ENCODE measurements around the gene TSEN2. TPM values are rescaled to one million over a fixed set of nuclear protein-coding genes. Genes with fewer than 3 reads are reported as not detected.
"Not testable (repeated sequence)": the region's sequence is repeated elsewhere in the genome, so short reads cannot be mapped to it uniquely, and the experiment has no call there.

TSEN2 gene
- total RNA-seq, 1 donor from 2014 or later, result 16.0 TPM

DNA sequence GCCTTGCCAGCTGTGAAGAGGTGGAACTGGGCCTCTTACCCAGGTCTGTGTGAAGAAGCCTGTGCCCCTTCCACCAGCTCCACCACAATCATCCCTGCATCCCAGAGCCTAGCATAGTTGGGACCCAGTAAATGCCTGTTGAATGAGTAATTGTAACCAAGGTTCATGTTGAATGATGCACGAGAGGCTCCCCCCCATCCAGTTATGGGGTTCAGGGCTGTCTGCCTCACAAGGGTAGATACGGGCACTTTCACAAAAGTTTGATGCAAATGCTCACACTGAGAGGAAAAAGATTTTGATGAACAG, 29.5 kb upstream of the TSEN2 start:
- no peak overlapping the region for H3K27ac ChIP-seq
- no peak overlapping the region for H3K4me3 ChIP-seq
- H3K9me3 ChIP-seq, result no peaks in the 10 kb centered on the region
- no peaks in the 10 kb centered on the region for H3K27me3 ChIP-seq
- no peaks in the 10 kb centered on the region for H3K4me1 ChIP-seq
- no peaks in the 10 kb centered on the region for H3K36me3 ChIP-seq
- ATAC-seq (no peak), DNase-seq (no peak)
- TF ChIP-seq, protein P1, sequence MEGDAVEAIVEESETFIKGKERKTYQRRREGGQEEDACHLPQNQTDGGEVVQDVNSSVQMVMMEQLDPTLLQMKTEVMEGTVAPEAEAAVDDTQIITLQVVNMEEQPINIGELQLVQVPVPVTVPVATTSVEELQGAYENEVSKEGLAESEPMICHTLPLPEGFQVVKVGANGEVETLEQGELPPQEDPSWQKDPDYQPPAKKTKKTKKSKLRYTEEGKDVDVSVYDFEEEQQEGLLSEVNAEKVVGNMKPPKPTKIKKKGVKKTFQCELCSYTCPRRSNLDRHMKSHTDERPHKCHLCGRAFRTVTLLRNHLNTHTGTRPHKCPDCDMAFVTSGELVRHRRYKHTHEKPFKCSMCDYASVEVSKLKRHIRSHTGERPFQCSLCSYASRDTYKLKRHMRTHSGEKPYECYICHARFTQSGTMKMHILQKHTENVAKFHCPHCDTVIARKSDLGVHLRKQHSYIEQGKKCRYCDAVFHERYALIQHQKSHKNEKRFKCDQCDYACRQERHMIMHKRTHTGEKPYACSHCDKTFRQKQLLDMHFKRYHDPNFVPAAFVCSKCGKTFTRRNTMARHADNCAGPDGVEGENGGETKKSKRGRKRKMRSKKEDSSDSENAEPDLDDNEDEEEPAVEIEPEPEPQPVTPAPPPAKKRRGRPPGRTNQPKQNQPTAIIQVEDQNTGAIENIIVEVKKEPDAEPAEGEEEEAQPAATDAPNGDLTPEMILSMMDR (IDR thresholded peaks at IDR 0.05), result no peak
- intact Hi-C loops (cut with DNase I), result no loop called here

DNA sequence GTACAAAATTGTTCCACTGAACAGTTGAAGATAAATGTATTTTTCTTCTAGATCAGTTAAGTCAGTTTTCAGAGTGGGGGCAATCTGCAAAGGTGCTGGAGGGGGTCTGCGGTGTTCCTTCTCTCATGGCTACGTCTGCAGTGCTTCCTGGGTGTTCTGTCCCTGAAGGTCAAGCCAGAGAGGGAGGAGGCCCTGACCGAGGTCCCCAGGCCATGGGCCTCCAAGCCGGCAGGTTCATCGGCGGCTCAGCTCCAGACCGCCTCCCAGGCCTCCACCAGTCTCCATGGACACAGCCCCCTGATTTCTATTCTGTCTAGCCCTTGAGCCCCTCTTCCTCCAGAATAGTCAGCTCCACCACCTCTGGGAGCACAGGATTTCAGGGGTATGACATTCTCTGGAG, 28.5 kb upstream of the TSEN2 start:
- intact Hi-C loops (cut with DNase I), result no loop called here

DNA sequence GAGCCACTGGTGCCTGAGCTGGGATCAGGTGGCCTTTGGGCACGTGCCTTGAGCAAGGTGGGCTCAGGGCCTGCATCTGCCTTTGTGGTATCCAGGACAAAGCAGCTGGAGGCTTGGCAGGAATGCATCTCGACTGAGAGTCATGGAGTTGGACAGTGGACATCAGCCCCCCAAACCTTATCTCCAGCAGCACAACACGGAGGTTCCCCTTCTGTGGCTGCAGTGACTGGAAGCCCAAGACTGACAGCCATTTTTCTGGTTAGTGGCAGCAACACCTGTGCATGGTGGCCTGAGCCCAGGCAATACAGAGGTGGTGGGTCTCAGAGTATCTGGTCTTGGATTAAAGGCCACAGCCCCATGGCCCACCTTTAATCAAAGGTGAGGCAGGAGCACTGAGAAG, 27.8 kb upstream of the TSEN2 start:
- DNase-seq (no peak), ATAC-seq (no peak)
- TF ChIP-seq, protein P1 (IDR thresholded peaks at IDR 0.05), result no peak
- intact Hi-C loops (cut with DNase I), result no loop called here
- H3K9me3 ChIP-seq, result no peaks in the 10 kb centered on the region
- no peaks in the 10 kb centered on the region for H3K27me3 ChIP-seq
- H3K4me3 ChIP-seq, result no peak overlapping the region
- no peaks in the 10 kb centered on the region for H3K36me3 ChIP-seq
- no peaks in the 10 kb centered on the region for H3K4me1 ChIP-seq
- H3K27ac ChIP-seq, result no peak overlapping the region

More for the DNA sequence above, 28.5 kb upstream of the TSEN2 start:
- H3K9me3 ChIP-seq, result no peaks in the 10 kb centered on the region
- no peaks in the 10 kb centered on the region for H3K27me3 ChIP-seq
- TF ChIP-seq, protein P1 (IDR thresholded peaks at IDR 0.05), result no peak
- H3K4me3 ChIP-seq, result no peak overlapping the region
- no peaks in the 10 kb centered on the region for H3K4me1 ChIP-seq
- H3K36me3 ChIP-seq, result no peaks in the 10 kb centered on the region
- H3K27ac ChIP-seq, result no peak overlapping the region
- ATAC-seq (no peak), DNase-seq (no peak)

DNA sequence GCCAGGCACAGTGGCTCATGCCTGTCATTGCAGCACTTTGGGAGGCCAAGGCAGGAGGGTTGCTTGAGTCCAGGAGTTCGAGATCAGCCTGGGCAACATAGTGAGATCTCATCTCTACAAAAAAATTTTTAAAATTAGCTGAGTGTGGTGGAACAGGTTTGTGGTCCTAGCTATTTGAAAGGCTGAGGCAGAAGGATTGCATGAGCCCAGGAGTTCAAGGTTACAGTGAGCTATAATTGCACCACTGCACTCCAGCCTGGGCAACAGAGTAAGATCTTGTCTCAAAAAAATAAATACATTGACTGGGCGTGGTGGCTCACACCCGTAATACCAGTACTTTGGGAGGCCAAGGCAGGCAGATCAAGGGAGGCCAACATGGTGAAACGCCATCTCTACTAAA, 26.9 kb upstream of the TSEN2 start:
- ATAC-seq; H3K4me1 ChIP-seq; H3K27me3 ChIP-seq; DNase-seq; intact Hi-C loops (cut with DNase I); H3K4me3 ChIP-seq; H3K9me3 ChIP-seq; H3K27ac ChIP-seq; H3K36me3 ChIP-seq: not testable (repeated sequence)

DNA sequence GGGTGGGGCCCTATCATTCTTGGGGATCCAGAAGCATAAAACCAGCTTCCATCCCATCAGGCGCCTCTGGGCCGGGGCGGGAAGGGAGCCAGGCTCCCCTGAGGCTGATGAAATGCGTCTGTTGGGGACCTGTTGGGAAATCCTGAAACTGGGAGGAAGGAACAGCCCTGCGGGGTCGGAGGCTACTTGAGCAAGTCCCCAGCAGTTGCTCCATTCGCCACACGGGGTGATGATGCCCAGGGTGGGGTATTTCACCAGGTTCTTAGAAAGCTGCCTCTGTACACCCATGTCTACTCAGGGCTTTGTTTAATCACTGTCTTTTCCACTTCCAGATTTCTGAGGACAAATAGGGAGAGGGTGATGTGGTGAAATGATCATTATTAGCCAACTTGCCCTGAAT, 25.4 kb upstream of the TSEN2 start:
- H3K36me3 ChIP-seq, result no peaks in the 10 kb centered on the region
- ATAC-seq, result peak; percentile 85
- no peak overlapping the region for H3K4me3 ChIP-seq
- TF ChIP-seq, protein P1 (IDR thresholded peaks at IDR 0.05), result peak; percentile 20
- DNase-seq, result peak; percentile 86
- H3K27ac ChIP-seq, result no peak overlapping the region
- no peaks in the 10 kb centered on the region for H3K9me3 ChIP-seq
- peaks cover 5% of the 10 kb centered on the region for H3K4me1 ChIP-seq
- no peaks in the 10 kb centered on the region for H3K27me3 ChIP-seq
- intact Hi-C loops (cut with DNase I), result no loop called here

DNA sequence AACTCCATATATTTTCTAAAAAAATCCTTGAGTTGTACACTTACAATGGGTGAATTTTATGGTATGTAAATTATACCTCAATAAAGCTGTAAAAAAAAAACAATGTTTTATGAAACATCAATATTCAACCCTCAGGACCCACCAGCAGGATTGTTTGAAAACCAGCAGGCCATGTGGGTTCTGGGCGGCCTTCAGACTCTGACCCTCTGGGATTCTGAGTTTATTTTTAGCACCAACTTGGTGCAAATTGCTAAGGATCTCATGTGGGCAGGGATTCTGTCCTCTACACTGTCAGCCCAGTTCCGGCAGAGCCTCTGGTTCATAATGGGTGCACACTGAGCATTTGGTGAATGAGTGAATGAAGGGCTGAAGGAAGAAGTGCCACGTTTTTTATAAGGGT, 24.2 kb upstream of the TSEN2 start:
- Histone ChIP-seq H3K4me3 (no peak overlapping the region), H3K9me3 (no peaks in the 10 kb centered on the region), H3K36me3 (no peaks in the 10 kb centered on the region), H3K27ac (no peak overlapping the region), H3K4me1 (peaks cover 5% of the 10 kb centered on the region), H3K27me3 (no peaks in the 10 kb centered on the region)
- ATAC-seq (no peak), DNase-seq (no peak)
- intact Hi-C loops (cut with DNase I), result no loop called here
- TF ChIP-seq, protein P1 (IDR thresholded peaks at IDR 0.05), result no peak

All from upper lobe of right lung (tissue), 1 donor.